ENCODE results near the gene WFDC8.

DNA sequence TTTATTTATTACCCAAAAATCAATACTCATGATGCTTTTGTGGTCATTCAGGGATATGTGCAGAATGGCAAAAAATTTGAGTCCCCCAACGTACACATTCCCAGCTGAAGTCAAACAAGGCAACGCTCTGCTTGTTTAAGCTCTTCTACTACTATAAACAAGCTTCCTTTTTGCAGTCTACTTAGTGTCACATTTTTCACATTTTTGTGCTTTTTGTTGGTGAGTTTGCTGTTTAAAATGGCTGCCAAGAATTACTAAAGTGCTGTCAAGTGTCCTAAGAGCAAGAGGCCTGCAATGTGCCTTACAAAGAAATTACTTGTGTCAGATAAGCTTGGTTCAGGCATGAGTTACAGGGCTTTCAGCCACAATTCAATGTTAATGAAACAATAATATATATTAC is 2.1 kb downstream of the WFDC8 start:
- TF ChIP-seq ELF4 (IDR thresholded peaks at IDR 0.05), result no peak
- TF ChIP-seq FOXM1 (IDR thresholded peaks at IDR 0.05; ENCODE audit: borderline replicate concordance), result no peak
- TF ChIP-seq FOXA1 (IDR thresholded peaks at IDR 0.05), result no peak
